GM12878 (cell line): ENCODE data around the gene STAG2. TPM values are rescaled to one million over a fixed set of nuclear protein-coding genes. Genes with fewer than 3 reads are reported as not detected.

Source experiments
- ATAC-seq: fragments of 200-7000 bp; cut with Tn5 transposase; 3 replicates; pipeline ENCODE4 v1.9.1; 2020; ENCODE audit warnings: mild to moderate bottlenecking, moderate library complexity
- BruUV-seq: library from RNA; stranded (reverse); fragments of 400-500 nt; replicated peaks from 2 replicates; lab custom pipeline; 2021; lab: Mats Ljungman, UMichigan
- CTCF ChIA-PET: fragments of 300-600 bp; sonication (Branson Sonifier 250); formaldehyde crosslinking; extraction: SDS; loops from one replicate; lab custom pipeline; 2021; ENCODE audit warnings: inconsistent platforms; lab: Yijun Ruan, JAX
- POLR2A ChIA-PET: fragments of 350-600 bp; formaldehyde crosslinking; extraction: SDS; loops from one replicate; lab custom pipeline; 2021; ENCODE audit warnings: inconsistent platforms; lab: Charles Lee
- RAD21 ChIA-PET: fragments of 300-600 bp; sonication (Branson Sonifier 250); formaldehyde crosslinking; loops from one replicate; lab custom pipeline; 2023; ENCODE audit warnings: antibody characterized with exemption; ENCODE audit not compliant: unreplicated experiment; lab: Charles Lee
- SMC1A ChIA-PET: fragments of 300-600 bp; sonication (Branson Sonifier 250); formaldehyde crosslinking; loops from one replicate; lab custom pipeline; 2023; ENCODE audit not compliant: unreplicated experiment, uncharacterized antibody; lab: Charles Lee
- DNase-seq: peaks from one replicate; pipeline ENCODE4 v3.0.0-alpha.2; 2011; ENCODE audit warnings: low read depth, low spot score
- FAIRE-seq: peaks from 3 replicates; lab custom pipeline; 2011; peaks lifted over from hg19 to GRCh38; lab: Jason Lieb, UNC
- H2AFZ ChIP-seq: 2 replicates; pipeline ENCODE4 v1.6.0; 2011; ENCODE audit warnings: low read depth, low read length, control low read depth; ENCODE audit not compliant: control insufficient read depth
- H3K27ac ChIP-seq: 2 replicates; pipeline ENCODE4 v1.5.1; 2011; ENCODE audit warnings: control low read depth; ENCODE audit not compliant: control insufficient read depth, insufficient read depth
- H3K27me3 ChIP-seq, 2 experiments: replicated peaks in 1 of 2; 2 replicates each; pipeline versions ENCODE4 v1.6.0 to v1.6.1; 2011; ENCODE audit warnings: low read length in 1 of 2; ENCODE audit not compliant: control insufficient read depth in 2 of 2, insufficient read depth in 2 of 2
- H3K36me3 ChIP-seq, 2 experiments: 2 replicates each; pipeline ENCODE4 v1.5.1; 2011; ENCODE audit warnings: low read length in 1 of 2; ENCODE audit not compliant: control insufficient read depth in 2 of 2, insufficient read depth in 2 of 2
- H3K4me1 ChIP-seq: 2 replicates; pipeline ENCODE4 v1.6.1; 2011; ENCODE audit warnings: mild to moderate bottlenecking, low read length, moderate library complexity, mixed read lengths; ENCODE audit not compliant: control insufficient read depth, insufficient read depth
- H3K4me2 ChIP-seq: 2 replicates; pipeline ENCODE4 v1.6.0; 2011; ENCODE audit warnings: control low read depth; ENCODE audit not compliant: control insufficient read depth, insufficient read depth
- H3K4me3 ChIP-seq: fragments of 200-600 bp; sonication (generic); 2 replicates; pipeline ENCODE4 v1.5.1; 2016
- H3K79me2 ChIP-seq: 2 replicates; pipeline ENCODE4 v1.6.0; 2011; ENCODE audit warnings: low read length; ENCODE audit not compliant: control insufficient read depth, insufficient read depth
- H3K9ac ChIP-seq: 2 replicates; pipeline ENCODE4 v1.8.0; 2011; ENCODE audit warnings: low read length, control low read depth, mixed read lengths; ENCODE audit not compliant: control insufficient read depth, insufficient read depth
- H3K9me3 ChIP-seq: replicated peaks from 3 replicates; pipeline ENCODE4 v1.5.1; 2011; ENCODE audit warnings: mild to moderate bottlenecking, low read length; ENCODE audit not compliant: control insufficient read depth, insufficient read depth
- H4K20me1 ChIP-seq: 2 replicates; pipeline ENCODE4 v1.6.0; 2011; ENCODE audit not compliant: control insufficient read depth, insufficient read depth
- ATF3 ChIP-seq: IDR thresholded peaks from 2 replicates; pipeline ENCODE4 v1.6.1; 2011; ENCODE audit warnings: low read depth, mild to moderate bottlenecking, low read length, moderate library complexity, borderline replicate concordance; ENCODE audit errors: extremely low read depth
- BACH1 ChIP-seq: fragments of 450-650 bp; IDR thresholded peaks from 2 replicates; pipeline ENCODE4 v1.6.1; 2017; ENCODE audit warnings: mild to moderate bottlenecking, borderline replicate concordance
- BMI1 ChIP-seq: fragments of 450-650 bp; IDR thresholded peaks from 2 replicates; pipeline ENCODE4 v1.6.1; 2016; ENCODE audit warnings: mild to moderate bottlenecking, moderate library complexity, borderline replicate concordance
- CREB1 ChIP-seq: IDR thresholded peaks from 2 replicates; pipeline ENCODE4 v1.6.1; 2012; ENCODE audit warnings: low read depth, mild to moderate bottlenecking, inconsistent platforms
- JUND ChIP-seq: IDR thresholded peaks from 2 replicates; pipeline ENCODE4 v1.6.1; 2012; ENCODE audit warnings: low read depth, mild to moderate bottlenecking, low read length, improper control_type of control experiment, moderate library complexity
- KLF5 ChIP-seq: fragments of 450-650 bp; IDR thresholded peaks from 2 replicates; pipeline ENCODE4 v1.6.1; 2014; ENCODE audit warnings: mild to moderate bottlenecking; ENCODE audit not compliant: partially characterized antibody
- PML ChIP-seq: IDR thresholded peaks from 2 replicates; pipeline ENCODE4 v1.6.1; 2012; ENCODE audit warnings: low read length, inconsistent platforms
- POLR2AphosphoS5 ChIP-seq: IDR thresholded peaks from 2 replicates; pipeline ENCODE4 v1.6.1; 2011; ENCODE audit warnings: mild to moderate bottlenecking, low read length, inconsistent platforms
- RB1 ChIP-seq: fragments of 450-650 bp; formaldehyde crosslinking; IDR thresholded peaks from 2 replicates; pipeline ENCODE4 v1.6.1; 2017; ENCODE audit warnings: mild to moderate bottlenecking, borderline replicate concordance
- SP1 ChIP-seq: IDR thresholded peaks from one replicate; pipeline ENCODE4 v1.6.1; 2011; ENCODE audit warnings: low read depth, low read length
- TCF3 ChIP-seq: IDR thresholded peaks from 2 replicates; pipeline ENCODE4 v1.6.1; 2012; ENCODE audit warnings: low read depth, mild to moderate bottlenecking, low read length, borderline replicate concordance; ENCODE audit not compliant: insufficient read depth
- ZBTB33 ChIP-seq: fragments of 450-650 bp; IDR thresholded peaks from 2 replicates; pipeline ENCODE4 v1.6.1; 2017; ENCODE audit warnings: mild to moderate bottlenecking
- WGBS: methylation state at CpG from one replicate; pipeline ENCODE4 v1.1.6; 2016; ENCODE audit warnings: low lambda C conversion rate; ENCODE audit not compliant: insufficient replicate concordance, insufficient coverage; ENCODE audit errors: missing lambda C conversion rate; 5-methylcytosine and 5-hydroxymethylcytosine counted together
- in situ Hi-C: fragments of 300-500 bp; cut with MboI; formaldehyde crosslinking; loops from 9 replicates; pipeline ENCODE4 v1.14.3; 2018; ENCODE audit warnings: mixed read lengths
- intact Hi-C: fragments of 100-400 bp; cut with micrococcal nuclease; formaldehyde crosslinking; loops from one replicate; pipeline ENCODE4 v1.14.2; 2022; ENCODE audit not compliant: unreplicated experiment
- polyA plus RNA-seq, 11 experiments: library from polyadenylated mRNA; depleted of rRNA in 4 of 11; unstranded in 6 of 11; stranded (reverse) in 5 of 11; fragments of >200 nt; fragmentation: Nextera tagmentation in 4 of 11; fragmentation: Illumina TruSeq in 1 of 11; extraction: Ambion mirVana in 4 of 11; extraction: Trizol in 1 of 11; gene quantifications; 1 replicate in 1 of 11; 2 replicates in 10 of 11; pipeline versions ENCODE4 v1.2.1 to v1.2.3, GENCODE V29; 2011 to 2016; ENCODE audit warnings: inconsistent platforms in 2 of 11, missing spikeins in 2 of 11, low read depth in 1 of 11
- total RNA-seq, 4 experiments: library from RNA; depleted of rRNA in 3 of 4; stranded (reverse); fragments of >200 nt in 3 of 4; fragmentation: Illumina TruSeq in 1 of 4; extraction: Trizol in 1 of 4; gene quantifications; 2 replicates each; pipeline versions ENCODE4 v1.2.1 to v1.2.3, GENCODE V29; 2013 to 2021
- TF ChIP-seq, protein P1 (sequence below): IDR thresholded peaks from 2 replicates; pipeline ENCODE4 v1.6.1; 2012; ENCODE audit warnings: low read depth, low read length, improper control_type of control experiment

STAG2 gene
- total and polyA plus RNA-seq, 10 of the 15 experiments (the other 5 are each of a cell fraction or from before 2014, with no cell fraction given): 26.9 to 84.2 (median 46.7) TPM

GRCh38 chrX:124042042-124042441, 80.5 kb downstream of the STAG2 start:
- no peaks in the 10 kb centered on the region for H3K27me3 ChIP-seq
- ChIA-PET CTCF (no interaction called here), SMC1A (interaction anchor here (0.9 to 1.1 kb wide), 3 partner anchors 12 to 209 kb away, joined by 3 read pairs; no protein-coding TSS in a partner anchor), POLR2A (interaction anchor here (0.5 kb wide), 1 partner anchor 329 kb away, joined by 3 read pairs; no protein-coding TSS in a partner anchor), RAD21 (no interaction called here)
- TF ChIP-seq TCF3: no peak
- TF ChIP-seq, protein P1, sequence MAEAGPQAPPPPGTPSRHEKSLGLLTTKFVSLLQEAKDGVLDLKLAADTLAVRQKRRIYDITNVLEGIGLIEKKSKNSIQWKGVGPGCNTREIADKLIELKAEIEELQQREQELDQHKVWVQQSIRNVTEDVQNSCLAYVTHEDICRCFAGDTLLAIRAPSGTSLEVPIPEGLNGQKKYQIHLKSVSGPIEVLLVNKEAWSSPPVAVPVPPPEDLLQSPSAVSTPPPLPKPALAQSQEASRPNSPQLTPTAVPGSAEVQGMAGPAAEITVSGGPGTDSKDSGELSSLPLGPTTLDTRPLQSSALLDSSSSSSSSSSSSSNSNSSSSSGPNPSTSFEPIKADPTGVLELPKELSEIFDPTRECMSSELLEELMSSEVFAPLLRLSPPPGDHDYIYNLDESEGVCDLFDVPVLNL: no peak
- no peak for TF ChIP-seq KLF5
- TF ChIP-seq JUND: no peak
- TF ChIP-seq SP1: no peak
- TF ChIP-seq POLR2AphosphoS5: no peak
- no peak for TF ChIP-seq BACH1
- no peak for TF ChIP-seq BMI1
- no peak for TF ChIP-seq CREB1
- no peak for TF ChIP-seq PML
- no peak for TF ChIP-seq ATF3
- no peak for TF ChIP-seq RB1
- no peak for TF ChIP-seq ZBTB33
- no peak overlapping the region for H3K4me3 ChIP-seq
- no peak overlapping the region for H3K27ac ChIP-seq
- FAIRE-seq (no peak), ATAC-seq (no peak), DNase-seq (no peak)
- no peak overlapping the region for H2AFZ ChIP-seq
- H3K9ac ChIP-seq: no peak overlapping the region
- no peak overlapping the region for H3K4me2 ChIP-seq
- in situ Hi-C loops (no loop called here), intact Hi-C loops (no loop called here)
- H3K79me2 ChIP-seq: no peaks in the 10 kb centered on the region
- BruUV-seq: no TSS peak
- H3K36me3 ChIP-seq: 0 out of 4 replicates have a peak, but pooled peaks cover 0 to 2% of the 10 kb centered on the region in 2 experiments
- no peaks in the 10 kb centered on the region for H4K20me1 ChIP-seq
- no peaks in the 10 kb centered on the region for H3K9me3 ChIP-seq
- WGBS: 63% methylated on average over 1 of the region's 1 CpG
- no peaks in the 10 kb centered on the region for H3K4me1 ChIP-seq
